ENCODE measurements around the gene NFASC.
A peak's percentile ranks its signal among the peaks of the same experiment; 100 is the strongest.

NFASC gene

DNA sequence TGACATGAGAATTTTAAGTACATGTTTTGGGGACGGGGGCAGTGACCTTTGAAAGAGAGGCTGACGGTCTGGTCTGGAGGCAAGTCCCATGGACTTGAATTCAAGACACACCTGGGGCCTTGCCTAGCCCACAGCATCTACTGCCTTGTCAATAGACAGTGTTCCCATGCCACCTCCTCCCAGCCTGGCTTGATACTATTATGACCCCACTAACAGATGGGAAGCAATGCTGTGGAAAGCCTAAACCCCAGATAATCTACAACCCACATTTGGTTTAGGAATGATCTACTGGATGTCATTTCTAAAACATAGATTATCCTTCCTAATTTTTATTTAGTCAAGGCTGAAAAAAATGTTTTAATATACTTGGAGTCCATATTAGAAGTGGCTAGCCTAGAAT, 17.8 kb upstream of the NFASC start:
- DNase-seq = no peak
- intact Hi-C loops (cut with DNase I) = no loop called here

DNA sequence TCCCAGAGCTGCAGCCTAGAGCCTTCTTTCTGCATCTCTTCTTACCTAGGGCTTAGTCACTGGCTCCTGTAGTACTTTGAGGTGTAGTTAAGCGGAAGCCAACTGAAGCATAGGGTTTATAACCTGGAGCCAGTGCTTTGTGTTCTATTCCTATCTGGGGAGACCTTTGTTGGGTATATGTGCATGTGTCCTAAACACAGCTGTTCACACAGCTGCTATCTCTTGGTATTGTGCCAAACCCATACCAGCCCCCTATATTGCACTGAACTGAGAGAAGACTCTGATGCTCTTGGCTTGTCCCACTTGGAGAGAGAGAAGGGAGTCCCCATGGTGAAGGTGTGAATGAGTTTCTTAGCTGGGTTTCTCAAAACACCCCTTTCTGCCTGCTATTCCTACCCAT, 17.2 kb upstream of the NFASC start:
- DNase-seq = no peak
- intact Hi-C loops (cut with DNase I) = no loop called here

DNA sequence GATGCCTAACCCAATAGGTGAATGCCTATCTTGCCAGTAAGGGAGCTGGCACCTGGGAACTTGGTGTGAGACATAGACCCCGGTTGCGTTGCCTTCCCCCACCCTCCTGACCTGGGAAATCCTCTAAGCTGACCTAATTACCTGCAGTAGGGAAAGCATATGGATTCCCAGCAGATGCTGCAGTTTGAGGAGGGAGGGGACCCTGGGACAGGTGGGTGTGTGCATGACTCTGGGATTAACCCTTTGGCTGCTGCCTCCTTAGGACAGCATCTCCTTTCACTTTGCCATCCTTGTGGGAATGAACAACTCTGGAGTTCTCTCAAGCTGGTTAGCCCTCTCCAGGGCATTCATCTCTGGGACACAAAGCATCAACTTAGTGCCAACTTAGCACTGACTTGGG, 16.4 kb upstream of the NFASC start:
- intact Hi-C loops (cut with DNase I) = no loop called here
- DNase-seq = no peak

DNA sequence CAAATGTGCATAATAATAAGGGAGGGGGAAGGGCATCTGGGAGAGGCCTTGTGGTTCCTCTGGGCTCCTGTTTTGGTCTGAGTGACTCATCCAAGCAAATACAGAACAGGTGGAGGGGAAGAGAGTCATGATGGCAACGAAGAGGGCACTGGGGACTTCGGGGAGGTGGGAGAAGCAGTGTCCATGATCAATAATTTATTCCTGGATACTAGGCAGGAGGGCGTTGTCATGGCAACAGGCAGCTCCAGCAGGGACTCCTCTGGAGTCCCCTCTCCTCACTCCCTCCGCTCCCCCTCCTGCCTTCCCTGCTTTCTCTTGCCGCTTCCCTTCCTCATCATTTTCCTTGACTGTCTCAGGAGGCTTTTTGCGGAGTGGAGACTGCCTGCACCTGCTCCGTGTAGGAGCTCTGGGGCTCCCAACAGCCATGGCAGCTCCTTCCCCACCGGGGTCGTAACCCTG, 12.3 kb upstream of the NFASC start:
- peak in 2 of 42 donors; percentile 9 to 29 for DNase-seq
- intact Hi-C loops (cut with DNase I) = no loop called here

DNA sequence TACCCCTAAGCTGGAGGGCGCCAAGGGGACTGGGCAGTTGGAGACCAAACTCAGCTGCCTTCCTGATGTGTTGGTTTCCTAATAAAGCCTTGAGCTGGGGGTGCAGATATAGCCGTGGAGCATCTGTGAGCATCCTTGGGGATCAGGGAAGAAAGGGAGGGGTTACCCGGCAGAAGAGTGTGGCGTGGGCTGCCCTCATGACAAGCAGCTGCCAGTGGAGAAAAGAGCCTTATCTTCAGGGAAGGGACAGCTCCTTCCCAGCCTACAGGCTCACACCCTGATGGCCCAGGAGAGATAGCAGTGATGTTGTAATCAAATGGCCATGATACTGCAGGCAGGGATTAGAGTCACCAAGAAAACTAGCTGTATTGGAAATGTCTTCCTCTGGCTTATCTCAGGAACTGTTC, 10.8 kb upstream of the NFASC start:
- DNase-seq = peak in 9 of 42 donors; percentile 9 to 79 (median 40)
- intact Hi-C loops (cut with DNase I) = no loop called here

DNA sequence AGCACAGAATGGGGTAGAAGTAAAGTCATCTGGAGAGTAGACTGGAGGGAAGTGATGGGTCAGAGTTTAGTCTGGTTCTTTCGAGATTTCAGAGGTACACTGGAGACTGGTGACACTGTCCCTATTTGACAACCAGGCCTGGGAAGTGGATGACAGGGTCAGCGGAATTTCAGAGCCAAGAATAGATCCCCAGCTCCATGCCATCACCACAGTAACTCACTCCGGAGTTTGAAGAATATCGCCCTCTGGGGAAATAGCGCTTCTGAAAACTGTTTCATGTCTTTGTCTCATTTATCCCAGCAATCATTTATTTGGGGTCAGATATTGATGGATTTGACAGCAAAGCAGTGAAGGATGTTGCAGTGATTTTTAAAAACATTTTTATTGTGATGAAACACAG, 7.6 kb upstream of the NFASC start:
- intact Hi-C loops (cut with DNase I) = no loop called here
- peak in 16 of 42 donors; percentile 10 to 79 (median 48) for DNase-seq

DNA sequence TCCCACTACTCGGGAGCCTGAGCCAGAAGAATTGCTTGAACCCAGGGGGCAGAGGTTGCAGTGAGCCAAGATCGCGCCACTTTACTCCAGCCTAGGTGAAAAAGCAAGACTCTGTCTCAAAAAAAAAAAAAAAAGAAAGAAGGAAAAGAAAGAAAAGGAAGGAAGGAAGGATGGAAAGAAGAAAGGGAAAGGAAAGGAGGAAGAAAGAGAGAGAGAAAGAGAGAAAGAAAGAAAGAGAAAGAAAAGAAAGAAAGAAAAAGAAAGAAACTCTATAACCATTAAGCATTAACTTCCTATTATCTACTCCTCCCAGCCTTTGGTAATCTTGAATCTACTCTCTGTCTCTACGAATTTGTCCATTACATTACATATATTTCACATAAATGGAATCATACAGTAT, 6.9 kb upstream of the NFASC start:
- peak in 1 of 42 donors; percentile 7 for DNase-seq
- intact Hi-C loops (cut with DNase I) = no loop called here

DNA sequence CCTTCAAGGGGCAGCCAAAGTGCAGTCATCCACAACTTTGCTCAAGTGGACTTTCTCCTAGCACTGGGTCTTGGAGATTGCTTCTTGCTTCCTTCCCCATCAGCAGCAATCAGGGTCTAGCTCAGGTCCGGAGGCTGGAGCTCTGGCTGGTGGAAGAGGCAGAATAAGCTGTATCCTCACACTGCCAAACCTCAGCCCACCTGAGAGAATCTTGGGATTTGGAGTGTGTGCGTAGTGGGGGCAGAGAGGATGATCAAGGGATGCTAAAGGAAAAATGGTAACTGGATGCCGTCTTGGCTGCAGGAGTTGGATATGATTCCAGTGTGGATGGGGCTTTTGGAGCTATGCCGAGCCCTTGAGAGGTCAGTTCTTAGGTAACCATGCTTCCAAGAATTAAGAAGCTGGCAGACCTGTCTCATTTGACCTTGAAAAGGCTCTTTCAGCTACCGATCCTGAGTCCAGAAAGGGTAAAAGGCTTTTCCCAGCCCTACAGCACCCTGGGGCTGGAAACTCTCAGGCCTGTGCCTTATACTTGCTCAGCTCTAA, 4.5 kb upstream of the NFASC start:
- DNase-seq = peak in 3 of 42 donors; percentile 9 to 23 (median 17)
- intact Hi-C loops (cut with DNase I) = no loop called here

DNA sequence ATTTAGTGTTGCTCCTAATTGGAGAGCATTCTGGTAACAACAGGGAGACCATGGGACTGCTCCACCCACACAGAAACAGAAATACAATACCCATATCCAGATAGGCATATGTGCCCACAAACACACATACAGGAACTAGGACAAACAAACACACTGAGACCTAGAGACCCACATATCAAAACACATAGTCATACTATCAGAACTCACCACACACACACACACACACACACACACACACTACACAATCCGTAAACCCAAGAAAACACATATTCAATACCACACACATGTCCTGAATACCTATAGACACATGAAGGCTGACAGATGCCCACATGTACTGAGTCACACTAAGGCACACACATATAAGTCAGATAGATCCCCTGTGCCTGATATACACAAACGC, 3.5 kb upstream of the NFASC start:
- DNase-seq = peak in 1 of 42 donors; percentile 10
- intact Hi-C loops (cut with DNase I) = no loop called here

DNA sequence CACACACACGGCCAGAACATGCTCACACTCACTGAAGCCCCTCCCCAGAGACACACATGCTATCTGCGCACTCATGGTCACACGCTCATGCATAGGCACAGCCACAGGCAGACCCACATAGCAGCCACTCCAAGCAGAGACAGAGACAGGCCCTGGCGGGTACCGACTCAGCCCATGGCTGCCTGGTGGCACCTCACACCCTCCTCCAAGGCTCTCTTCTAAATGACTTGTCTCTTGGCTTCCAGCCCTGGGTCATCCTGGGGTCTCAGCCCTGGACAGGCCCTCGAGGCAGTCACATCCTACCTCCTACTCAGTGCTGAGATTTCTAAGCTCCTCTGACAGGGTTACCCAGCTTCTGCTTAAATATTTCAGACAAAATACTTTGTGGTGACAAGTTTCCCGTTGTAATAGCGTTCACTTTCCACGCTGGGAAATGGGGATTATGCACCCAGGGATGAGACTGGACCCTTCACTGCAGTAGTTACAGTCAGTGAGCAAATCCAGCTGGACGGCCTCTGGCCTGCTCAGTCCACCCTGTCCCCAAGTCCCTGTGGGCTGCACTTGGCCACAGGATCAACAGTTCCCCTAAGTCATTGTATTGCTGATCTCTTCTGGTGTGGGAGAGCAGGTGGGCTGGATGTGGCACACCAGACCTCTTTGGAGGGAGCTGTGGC, 2.9 kb upstream of the NFASC start:
- peak in 5 of 42 donors; percentile 24 to 37 (median 27) for DNase-seq
- intact Hi-C loops (cut with DNase I) = no loop called here

DNA sequence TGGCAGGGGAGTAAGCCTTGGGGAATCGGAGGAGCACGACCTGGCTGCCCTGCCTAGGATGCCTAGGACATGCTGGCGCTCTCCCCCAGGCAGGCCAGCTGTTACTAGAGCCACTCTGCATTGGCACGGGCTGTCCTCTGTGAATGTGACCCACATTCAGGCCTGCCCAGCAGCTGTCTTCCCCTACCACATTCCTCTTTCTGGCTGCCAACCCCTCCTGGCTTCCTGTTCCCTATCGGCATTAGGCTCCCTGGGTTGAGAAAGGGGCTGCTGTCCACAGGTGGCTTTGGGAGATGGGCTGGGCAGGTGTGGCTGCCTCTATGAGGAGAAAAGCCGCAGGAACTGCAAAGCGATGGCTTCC, 2.3 kb upstream of the NFASC start:
- DNase-seq = peak; percentile 54 to 92 (median 82)

DNA sequence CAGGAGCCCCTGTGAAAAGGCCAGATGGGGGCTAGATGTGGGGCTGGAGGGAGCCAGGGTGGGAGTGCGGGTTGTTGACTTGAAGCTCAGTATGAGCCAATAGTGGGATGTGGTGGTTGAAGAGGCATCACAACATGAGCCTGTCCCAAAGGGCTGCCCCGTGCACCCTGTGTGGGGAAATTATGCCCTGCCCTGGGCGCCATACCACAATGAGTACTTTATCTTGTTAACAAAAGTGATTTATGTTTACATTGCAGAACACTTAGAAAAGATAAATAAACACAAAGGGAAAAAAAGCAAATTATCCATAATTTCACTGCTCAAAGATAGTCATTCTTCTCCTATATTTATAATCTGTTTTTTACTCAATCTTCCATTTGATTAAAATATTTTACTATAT, 1.6 kb upstream of the NFASC start:
- DNase-seq = peak in 2 of 42 donors; percentile 25
- intact Hi-C loops (cut with DNase I) = no loop called here

More for the DNA sequence above, 2.3 kb upstream of the NFASC start:
- intact Hi-C loops (cut with DNase I) = no loop called here

DNA sequence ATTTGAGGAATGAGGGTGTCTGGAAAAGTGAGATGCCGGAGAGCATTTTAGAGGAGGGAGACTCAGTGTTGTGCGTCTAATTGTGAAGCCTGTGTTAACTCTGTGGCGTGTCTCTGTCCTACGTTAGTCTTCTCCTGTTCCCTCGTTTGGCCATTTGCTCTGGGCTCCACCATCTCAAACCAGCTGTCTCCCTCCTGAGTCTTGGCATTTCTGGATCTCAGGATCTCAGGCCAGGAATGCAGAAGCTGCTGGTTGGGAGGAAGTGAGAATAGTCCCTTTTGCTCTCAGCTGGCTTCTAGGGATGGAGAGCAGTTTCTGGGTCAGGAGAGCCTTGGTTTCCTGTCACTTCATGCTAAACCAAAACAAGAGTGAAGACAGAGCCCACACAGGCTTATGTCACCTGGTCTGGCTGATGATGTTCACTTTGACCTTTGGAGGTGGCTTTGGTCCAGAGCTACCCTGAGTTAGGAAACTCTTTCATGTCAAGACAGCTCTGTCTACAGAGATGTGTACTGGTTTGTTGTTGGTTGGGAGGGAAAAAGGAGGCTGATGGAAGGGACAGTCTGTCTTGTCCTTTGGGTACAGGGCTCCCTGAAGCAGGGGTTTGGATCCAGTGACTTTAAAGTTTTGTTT, 859 bp downstream of the NFASC start:
- intact Hi-C loops (cut with DNase I) = loop anchor here (5.0 to 10.0 kb wide), 2 partner anchors 44 to 73 kb away; no protein-coding TSS in a partner anchor
- DNase-seq = peak in 2 of 42 donors; percentile 27 to 30

DNA sequence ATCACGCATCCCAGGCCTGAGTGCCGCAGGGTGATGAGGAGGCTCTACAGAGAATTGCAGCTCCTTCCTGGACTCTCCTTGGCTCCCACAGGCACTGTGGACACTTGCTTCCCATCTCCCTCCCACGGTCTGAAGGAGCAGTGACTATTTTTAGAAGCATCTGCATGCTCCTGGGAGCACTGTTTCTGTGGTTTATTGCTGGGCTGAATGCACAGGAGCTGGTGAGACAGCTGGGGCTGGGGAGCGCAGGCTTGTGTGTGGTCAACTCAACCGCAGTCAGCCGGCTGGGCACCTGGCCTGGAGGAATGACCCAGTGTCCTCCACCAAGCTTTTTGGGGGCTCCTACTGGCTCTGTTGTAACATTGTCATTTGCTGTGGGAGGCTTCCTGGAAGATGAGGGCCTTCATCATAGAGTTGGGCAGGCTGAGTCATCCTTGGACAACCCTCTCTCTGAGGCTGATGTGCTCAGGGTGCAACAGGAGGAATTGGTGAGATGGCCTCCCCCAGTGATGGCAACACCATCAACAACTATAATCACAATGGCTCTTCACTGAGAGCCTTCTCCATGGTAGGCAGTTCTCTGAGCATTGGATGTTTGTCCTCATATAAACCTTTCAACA, 1.7 kb downstream of the NFASC start:
- peak in 3 of 42 donors; percentile 6 to 38 (median 30) for DNase-seq
- intact Hi-C loops (cut with DNase I) = loop anchor here (5.0 to 10.0 kb wide), 2 partner anchors 45 to 72 kb away; no protein-coding TSS in a partner anchor

DNA sequence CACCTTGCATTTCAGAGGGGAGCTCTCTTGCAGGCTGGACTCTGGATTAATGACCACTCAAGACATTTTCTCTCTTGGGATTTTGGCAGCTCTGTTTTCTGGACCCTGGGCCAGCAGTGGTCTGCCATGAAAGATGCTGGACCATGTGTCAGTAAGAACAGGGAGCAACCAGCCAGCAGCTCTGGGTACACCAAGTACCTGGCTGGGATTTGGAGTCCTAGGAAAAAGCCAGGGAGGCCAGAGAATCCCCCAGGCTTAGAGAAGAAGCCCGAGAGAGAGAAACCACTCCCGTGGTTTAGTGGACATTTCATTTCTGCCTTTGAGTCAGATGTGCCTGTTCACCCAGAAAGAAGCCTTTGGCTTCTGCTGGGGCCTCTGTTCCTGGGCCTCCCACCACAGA, 2.5 kb downstream of the NFASC start:
- intact Hi-C loops (cut with DNase I) = loop anchor here (5.0 to 10.0 kb wide), 2 partner anchors 46 to 72 kb away; no protein-coding TSS in a partner anchor
- DNase-seq = peak in 1 of 42 donors; percentile 15

DNA sequence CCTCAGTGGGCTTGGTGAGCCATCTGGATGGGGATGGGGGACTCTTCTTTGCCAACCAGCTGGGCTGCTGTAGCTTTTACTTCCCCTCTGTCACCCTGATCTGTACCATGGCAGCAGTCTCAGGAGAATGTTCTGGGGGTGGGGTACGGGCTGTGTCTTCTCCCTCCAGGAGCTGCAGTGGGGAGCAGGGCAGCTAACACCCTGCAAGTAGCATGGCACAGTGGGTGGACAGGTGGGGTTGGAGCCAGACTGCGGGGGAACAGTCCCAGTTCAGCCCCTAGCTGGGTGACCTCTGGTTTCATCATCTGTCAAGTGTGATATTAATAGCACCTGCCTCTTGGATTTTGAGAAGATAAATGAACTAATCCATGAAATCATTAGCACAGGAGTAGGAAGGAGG, 3.1 kb downstream of the NFASC start:
- intact Hi-C loops (cut with DNase I) = loop anchor here (5.0 to 10.0 kb wide), 2 partner anchors 46 to 71 kb away; no protein-coding TSS in a partner anchor

DNA sequence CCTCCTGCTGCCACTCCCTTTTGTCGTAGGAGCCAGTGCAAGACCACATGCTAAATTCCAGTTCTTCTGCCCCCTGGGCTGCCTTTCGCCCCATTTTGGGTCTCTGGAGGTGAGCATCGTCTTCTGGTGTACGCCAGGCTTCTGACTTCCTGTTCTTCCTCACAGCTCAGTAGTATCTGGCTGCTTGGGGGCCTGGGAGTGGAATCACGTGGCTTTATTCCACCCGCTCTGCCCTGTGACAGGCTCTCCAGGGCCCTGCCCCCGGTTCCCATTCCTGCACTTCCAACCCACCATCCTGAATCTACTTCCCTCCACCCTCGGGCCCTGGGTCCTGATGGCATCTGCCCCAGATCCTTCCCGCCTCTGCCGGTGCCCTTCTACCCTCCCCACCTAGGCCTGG, 3.6 kb downstream of the NFASC start:
- intact Hi-C loops (cut with DNase I) = loop anchor here (5.0 to 10.0 kb wide), 2 partner anchors 47 to 71 kb away; no protein-coding TSS in a partner anchor

More for the DNA sequence above, 3.1 kb downstream of the NFASC start:
- DNase-seq = peak in 1 of 42 donors; percentile 19

DNA sequence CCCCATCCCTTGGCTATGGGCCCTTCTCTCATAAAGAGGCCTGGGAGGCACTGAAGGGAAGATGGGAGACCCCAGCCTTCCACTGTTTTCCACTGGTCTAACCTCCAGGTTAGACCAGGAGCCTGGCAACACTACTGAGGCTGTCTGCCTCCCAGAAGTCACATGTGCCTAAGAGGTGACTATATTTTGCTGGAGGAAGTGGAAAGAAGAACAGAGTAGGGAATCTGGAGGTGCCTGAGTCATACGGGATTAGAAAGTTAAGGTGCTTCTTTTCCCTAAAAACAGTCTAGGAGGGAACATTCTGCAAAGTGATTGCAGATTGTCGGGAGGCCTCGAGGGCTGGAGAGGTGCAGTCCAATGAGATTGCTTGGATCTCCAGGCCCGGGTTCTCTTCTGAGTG, 4.6 kb downstream of the NFASC start:
- peak in 4 of 42 donors; percentile 23 to 61 (median 40) for DNase-seq
- intact Hi-C loops (cut with DNase I) = loop anchor here (10.0 kb wide), 1 partner anchor 70 kb away; no protein-coding TSS in a partner anchor

More for the DNA sequence above, 3.6 kb downstream of the NFASC start:
- peak in 28 of 42 donors; percentile 30 to 84 (median 60) for DNase-seq

DNA sequence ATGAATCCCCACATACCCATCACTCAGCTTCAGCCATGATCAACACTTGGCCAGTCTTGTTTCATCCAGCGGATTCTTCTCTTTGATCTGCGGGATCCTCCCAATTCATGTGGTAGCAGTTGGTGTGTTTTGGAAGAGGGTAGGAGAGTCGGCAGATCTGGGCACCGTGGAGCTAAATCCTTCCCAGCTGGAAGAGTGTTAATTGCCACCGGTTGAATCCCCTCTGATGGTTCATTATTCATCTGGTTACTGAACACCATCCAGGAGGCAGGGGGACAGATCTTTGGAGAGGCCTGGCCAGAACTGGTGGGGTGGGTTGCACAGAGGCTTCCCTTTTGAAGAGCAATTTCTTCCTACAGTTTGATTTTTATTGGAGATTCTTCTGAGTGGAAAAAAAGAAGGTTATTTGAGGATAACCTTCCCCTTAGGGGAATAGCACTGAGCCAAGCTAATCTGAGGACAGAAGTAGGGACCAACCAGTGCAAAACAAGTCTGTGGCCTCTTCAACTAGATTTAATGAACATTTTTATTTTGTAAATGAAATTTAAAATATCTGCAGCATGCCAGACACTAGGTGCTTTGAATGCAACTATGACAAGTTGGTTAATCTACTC, 8.1 kb downstream of the NFASC start:
- intact Hi-C loops (cut with DNase I) = loop anchor here (10.0 kb wide), 1 partner anchor 66 kb away; no protein-coding TSS in a partner anchor
- DNase-seq = peak in 1 of 42 donors; percentile 11

All from head of caudate nucleus (tissue), 42 donors.